Measurements from ENCODE around the gene USP8. TPM values are rescaled to one million over a fixed set of nuclear protein-coding genes. Genes with fewer than 3 reads are reported as not detected.

The USP8 gene
- total RNA-seq, 4 donors from 2014 or later: 45.3 to 60.2 (median 50.8) TPM

GRCh38 chr15:50543556-50543955 lies 119.4 kb downstream of the USP8 start:
- DNase-seq (ENCODE audit: low spot score) (no peak), ATAC-seq (ENCODE audit: low FRiP score) (no peak)
- TF ChIP-seq, protein P1, sequence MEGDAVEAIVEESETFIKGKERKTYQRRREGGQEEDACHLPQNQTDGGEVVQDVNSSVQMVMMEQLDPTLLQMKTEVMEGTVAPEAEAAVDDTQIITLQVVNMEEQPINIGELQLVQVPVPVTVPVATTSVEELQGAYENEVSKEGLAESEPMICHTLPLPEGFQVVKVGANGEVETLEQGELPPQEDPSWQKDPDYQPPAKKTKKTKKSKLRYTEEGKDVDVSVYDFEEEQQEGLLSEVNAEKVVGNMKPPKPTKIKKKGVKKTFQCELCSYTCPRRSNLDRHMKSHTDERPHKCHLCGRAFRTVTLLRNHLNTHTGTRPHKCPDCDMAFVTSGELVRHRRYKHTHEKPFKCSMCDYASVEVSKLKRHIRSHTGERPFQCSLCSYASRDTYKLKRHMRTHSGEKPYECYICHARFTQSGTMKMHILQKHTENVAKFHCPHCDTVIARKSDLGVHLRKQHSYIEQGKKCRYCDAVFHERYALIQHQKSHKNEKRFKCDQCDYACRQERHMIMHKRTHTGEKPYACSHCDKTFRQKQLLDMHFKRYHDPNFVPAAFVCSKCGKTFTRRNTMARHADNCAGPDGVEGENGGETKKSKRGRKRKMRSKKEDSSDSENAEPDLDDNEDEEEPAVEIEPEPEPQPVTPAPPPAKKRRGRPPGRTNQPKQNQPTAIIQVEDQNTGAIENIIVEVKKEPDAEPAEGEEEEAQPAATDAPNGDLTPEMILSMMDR (IDR thresholded peaks at IDR 0.05): no peak

GRCh38 chr15:50544368-50544767 lies 120.2 kb downstream of the USP8 start:
- ATAC-seq (ENCODE audit: low FRiP score): no peak
- TF ChIP-seq, protein P1 (IDR thresholded peaks at IDR 0.05): no peak
- no peak for DNase-seq (ENCODE audit: low spot score)

DNA sequence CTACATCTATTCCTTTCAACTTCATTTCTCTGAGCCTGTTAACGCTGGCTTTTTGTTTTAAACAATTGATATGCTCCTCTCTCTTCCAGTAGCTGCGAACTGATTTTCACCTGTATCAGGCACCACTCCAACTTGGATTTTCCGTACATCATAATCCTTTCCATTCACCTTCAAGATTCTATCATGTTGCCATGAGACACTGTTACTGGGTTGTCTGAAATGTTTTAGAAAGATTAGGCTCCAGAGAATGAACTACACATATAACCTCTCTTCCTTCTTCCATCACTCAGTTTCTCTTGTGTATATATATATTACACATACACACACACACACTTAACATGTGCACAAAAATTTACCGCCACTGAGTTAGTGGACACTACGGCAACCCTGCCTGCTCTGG lies 122.4 kb downstream of the USP8 start, which contains the start of gene USP50:
TSS of gene USP50 (minus strand) at position 101 of the 400 bp plus-strand sequence. CDS start 141 bp downstream, outside the sequence.
- TF ChIP-seq, protein P1 (IDR thresholded peaks at IDR 0.05): no peak
- DNase-seq (ENCODE audit: low spot score): no peak
- no peak for ATAC-seq (ENCODE audit: low FRiP score)

- DNase-seq (ENCODE audit: low spot score): no peak
- no peak for ATAC-seq (ENCODE audit: low FRiP score)
- TF ChIP-seq, protein P1 (IDR thresholded peaks at IDR 0.05): no peak
These were observed 125.1 kb downstream of the USP8 start for GRCh38 chr15:50549326-50549725.

- DNase-seq (ENCODE audit: low spot score) (no peak), ATAC-seq (ENCODE audit: low FRiP score) (no peak)
- TF ChIP-seq, protein P1 (IDR thresholded peaks at IDR 0.05): no peak
These were observed 128.0 kb downstream of the USP8 start for GRCh38 chr15:50552238-50552637.

GRCh38 chr15:50556642-50557371 lies 132.6 kb downstream of the USP8 start:
- DNase-seq (ENCODE audit: low spot score): no peak
- no peak for ATAC-seq (ENCODE audit: low FRiP score)
- TF ChIP-seq, protein P1 (IDR thresholded peaks at IDR 0.05): no peak

DNA sequence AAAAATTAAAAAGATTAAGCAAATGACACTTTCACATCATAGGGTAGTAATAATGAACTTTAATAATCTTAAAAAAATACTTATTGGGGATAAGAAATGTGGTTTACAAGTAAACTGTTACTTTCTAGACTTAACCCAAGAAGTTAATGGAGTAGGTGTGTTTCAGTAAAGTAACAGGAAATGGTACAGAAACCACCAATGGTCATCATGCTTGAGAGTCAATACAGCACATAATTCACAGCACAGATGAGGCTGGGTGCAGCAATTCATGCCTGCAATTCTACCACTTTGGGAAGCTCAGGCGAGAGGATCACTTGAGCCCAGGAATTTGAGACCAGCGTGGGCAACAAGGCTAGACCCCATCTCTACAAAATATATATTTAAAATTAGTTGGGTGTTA lies 133.8 kb downstream of the USP8 start:
- TF ChIP-seq, protein P1 (IDR thresholded peaks at IDR 0.05): no peak
- ATAC-seq (ENCODE audit: low FRiP score) (no peak), DNase-seq (ENCODE audit: low spot score) (no peak)

Measured in omental fat pad (tissue), 4 donors.